Endometrium (tissue), 2 donors: Measurements from ENCODE around the gene ST8SIA1.
"Not testable (repeated sequence)": the region's sequence is repeated elsewhere in the genome, so short reads cannot be mapped to it uniquely, and the experiment has no call there.

Source experiments
- FAIRE-seq: peaks from 2 replicates; lab custom pipeline; 2012; peaks lifted over from hg19 to GRCh38; lab: Jason Lieb, UNC
- donor health status: control.
- donor health status: control.

Gene ST8SIA1, protein sequence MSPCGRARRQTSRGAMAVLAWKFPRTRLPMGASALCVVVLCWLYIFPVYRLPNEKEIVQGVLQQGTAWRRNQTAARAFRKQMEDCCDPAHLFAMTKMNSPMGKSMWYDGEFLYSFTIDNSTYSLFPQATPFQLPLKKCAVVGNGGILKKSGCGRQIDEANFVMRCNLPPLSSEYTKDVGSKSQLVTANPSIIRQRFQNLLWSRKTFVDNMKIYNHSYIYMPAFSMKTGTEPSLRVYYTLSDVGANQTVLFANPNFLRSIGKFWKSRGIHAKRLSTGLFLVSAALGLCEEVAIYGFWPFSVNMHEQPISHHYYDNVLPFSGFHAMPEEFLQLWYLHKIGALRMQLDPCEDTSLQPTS

DNA sequence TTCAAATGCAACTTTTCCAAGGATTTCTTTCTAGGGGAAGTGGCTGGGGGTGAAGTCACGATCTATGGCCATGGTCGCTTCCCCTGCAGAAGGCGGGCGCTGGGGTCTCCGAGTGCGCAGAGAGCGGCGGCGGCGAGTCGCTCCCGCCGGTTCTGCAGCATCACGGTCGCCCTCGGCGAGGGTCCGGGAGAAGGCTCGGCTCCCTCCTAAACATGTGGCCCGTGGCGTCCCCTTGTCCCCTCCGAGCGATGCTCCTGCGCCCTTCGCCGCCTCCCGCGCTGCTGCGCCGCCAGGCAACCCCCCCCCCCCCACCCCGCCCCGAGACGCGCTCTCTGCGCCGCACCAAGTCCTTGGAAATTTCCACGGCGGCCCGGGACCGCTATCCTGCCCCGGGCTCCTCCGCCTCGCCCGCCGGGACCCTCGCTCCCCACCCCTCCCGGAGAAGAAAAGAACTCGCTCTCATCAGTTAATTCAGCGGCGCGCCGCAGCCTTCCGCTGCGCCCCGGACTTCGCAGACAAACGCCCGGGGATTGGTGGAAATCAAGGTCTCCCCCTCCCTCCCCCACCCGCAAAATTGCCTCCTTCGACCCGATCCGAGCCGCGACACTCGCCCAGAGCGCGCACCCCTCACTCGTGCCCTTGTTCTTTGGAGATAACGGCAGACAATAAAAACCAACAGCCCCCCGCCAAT, at the start of gene ST8SIA1:
ST8SIA1 (minus strand) TSS at position 298 of the 691 bp plus-strand sequence. CDS start 475 bp downstream, outside the sequence.
- no peak for FAIRE-seq

DNA sequence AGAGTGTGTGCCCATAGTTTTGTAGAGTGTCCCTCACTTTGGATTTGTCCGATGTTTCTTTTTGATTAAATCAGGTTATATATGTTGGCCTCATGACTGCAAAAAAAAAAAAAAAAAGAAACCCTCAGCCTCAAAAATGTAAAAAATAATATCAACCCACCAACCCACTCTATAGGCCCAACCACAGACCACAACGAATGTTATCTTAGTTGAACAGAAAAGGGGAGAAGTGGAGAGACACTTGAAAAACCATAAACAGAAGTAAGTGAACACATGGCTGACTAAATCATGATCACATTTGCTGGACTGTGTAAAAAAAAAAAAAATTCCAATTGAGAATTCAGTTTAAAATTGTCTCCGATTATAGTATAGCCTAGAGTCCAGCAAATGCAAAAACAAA, 45.5 kb upstream of the ST8SIA1 start:
- no peak for FAIRE-seq

DNA sequence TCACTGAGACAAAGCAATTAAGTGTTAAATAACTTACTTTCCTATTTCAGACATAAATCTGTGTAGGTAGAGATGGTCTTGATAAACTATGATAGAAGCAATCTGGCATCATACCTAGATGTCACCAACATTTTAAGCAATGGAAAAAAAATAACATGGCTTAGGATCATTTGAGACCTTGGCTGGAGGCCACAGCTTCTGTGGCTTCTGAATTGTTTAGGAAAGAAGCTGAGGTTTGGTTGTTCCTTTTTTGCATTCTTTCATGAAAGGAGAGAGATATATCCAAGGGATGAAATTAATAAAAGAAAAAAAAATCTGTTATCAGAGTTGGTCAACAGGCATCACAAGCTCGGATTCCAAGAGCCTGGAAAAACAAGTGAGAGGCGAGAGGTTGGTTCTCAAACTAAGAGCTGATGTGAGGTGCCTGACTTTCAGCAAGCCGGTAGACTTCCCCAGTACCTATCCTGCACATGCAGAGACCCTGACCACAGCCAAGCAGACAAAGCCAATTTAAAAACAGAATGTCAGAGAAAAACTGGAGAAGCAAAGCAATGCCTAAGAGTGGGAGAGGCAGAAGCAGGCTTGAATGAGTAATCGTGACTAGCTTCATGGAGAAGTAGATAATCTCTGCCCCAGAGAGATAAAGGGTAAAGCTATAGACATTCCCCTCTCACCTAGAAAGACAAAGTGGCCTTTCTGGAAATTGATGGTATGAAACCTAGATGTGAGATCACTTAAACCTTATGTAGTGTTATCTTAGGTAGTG, 43.4 kb upstream of the ST8SIA1 start:
- no peak for FAIRE-seq

DNA sequence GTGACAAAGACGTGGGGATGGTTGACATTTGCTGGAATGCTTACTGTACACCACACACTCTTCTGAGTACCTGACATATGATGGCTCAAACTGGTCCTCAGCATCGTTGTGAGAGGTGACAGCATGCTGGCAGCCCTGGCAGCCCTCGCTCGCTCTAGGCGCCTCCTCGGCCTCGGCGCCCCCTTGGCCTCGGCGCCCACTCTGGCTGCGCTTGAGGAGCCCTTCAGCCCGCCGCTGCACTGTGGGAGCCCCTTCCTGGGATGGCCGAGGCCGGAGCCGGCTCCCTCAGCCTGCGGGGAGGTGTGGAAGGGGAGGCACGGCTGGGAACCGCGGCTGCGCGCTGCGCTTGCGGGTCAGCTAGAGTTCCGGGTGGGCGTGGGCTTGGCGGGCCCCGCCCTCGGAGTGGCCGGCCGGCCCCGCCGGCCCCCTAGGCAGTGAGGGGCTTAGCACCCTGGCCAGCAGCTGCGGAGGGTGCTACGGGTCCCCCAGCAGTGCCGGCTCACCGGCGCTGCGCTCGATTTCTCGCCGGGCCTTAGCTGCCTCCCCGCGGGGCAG, 42.2 kb upstream of the ST8SIA1 start:
- FAIRE-seq, result not testable (repeated sequence)

DNA sequence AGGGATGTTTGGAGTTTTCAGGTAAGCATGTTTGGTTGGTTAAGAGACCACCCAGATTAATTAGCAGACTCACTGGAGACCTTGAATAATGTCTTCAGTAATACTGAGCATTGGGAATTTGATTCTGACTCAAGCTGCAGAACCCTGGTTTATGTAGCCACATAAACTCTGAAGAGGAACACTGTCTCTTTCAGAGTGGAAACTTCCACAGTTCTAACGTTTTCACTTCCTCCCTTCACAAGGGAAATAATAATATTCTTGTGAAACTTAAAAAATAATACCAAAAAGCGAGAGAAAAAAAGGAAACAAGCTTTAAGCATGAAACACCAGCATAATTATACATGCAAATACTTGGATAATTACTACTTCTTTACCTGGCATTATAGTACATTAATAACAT, 40.0 kb upstream of the ST8SIA1 start:
- FAIRE-seq, result no peak

DNA sequence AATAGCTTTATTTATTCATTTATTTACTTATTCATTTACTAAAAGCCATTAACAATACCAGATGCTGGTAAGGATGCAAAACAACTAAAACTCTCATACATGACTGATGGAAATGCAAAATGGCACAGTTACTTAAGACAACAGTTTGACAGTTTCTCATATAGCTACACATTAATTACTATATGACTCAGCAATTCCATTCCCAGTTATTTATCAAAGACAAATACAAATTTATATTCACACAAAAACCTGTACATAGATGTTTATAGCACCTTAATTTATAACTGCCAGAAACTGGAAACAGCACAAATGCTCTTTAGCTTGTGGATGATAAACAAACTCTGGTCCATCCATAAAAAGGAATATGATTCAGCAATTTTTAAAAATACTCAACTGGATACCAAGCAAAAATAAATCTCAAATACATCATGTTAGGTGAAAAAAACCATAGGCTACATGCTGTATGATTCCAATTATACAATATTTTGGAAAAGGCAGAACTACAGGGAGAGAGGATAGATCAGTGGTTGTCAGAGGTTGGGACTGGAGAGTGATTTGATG, 37.9 kb upstream of the ST8SIA1 start:
- no peak for FAIRE-seq

DNA sequence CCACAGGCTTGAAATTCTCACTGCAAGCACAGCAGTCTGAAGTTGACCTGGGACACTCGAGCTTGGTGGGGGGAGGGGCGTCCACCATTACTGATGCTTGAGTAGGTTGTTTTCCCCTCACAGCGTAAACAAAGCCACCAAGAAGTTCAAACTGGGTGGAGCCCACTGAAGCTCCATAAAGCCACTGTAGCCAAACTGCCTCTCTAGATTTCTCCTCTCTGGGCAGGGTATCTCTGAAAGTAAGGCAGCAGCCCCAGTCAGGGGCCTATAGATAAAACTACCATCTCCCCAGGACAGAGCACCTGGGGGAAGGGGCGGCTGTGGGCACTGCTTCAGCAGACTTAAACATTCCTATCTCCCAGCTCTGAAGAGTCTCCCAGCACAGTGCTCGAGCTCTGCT, 31.7 kb upstream of the ST8SIA1 start:
- FAIRE-seq, result no peak

DNA sequence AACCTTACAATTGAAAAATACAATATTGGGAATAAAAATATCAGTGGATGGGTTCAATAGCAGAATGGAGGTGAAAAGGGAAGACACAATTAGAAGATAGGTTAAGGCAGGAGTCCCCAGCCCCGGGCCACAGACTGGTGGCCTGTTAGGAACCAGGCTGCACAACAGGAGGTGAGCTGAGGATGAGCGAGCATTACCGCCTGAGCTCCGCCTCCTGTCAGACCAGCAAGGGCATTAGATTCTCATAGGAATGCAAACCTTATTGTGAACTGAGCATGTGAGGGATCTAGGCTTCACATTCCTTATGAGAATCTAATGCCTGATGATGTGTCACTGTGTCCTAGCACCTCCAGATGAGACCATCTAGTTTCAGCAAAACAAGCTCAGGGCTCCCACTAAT, 27.3 kb upstream of the ST8SIA1 start:
- no peak for FAIRE-seq

DNA sequence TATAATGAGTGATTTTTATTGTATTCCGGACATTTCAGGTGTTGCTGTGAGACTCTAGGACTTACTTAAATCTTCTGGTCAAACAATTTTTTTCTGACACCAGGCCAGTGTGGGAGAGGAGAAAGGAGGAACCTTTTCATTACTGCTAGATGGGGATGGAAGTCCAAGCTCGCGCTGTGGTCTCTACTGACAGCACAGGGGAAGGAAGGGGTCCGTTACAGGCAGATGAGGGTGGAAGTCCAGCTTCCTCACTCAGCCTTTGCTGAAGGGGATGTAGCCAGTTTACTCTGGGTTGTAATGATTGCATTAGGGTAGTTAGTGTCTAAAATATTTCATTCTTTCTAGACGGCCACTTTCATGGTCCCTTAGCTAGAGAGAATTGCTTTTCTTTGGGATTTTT, 26.3 kb upstream of the ST8SIA1 start:
- no peak for FAIRE-seq

DNA sequence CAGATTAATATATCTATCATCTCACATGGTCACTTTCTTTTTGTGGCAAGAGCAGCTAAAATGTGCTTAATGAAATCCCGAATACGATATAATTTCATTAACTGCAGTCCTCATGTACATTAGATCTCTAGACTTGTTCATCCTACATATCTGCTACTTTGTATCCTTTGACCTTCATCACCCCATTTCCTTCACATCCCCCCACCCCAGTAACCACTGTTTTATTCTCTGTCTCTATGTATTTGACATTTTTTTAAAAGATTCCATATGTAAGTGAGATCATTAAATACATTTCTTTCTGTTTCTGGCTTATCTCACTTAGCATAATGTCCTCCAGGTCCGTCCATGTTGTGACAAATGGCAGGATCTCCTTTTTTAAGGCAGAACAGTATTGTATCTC, 23.0 kb upstream of the ST8SIA1 start:
- FAIRE-seq, result no peak

DNA sequence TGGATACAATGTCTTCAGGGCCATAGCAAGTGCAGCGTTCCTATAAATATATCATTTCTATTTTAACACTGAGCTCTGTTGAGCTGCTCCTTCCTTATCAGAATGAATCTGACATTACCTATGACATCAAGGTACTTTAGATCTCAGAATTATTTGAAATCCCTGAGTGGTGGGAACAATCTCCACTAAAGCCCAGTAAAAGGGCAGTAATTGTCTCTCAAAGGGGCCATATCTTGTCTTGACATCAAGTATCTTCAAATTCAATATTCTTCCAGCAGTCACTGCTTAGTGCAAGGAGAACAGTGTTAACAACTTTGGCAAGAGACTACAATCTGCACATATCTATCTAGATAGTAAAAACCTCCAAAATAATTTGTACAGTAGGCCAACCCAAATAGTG, 21.7 kb upstream of the ST8SIA1 start:
- FAIRE-seq, result no peak

DNA sequence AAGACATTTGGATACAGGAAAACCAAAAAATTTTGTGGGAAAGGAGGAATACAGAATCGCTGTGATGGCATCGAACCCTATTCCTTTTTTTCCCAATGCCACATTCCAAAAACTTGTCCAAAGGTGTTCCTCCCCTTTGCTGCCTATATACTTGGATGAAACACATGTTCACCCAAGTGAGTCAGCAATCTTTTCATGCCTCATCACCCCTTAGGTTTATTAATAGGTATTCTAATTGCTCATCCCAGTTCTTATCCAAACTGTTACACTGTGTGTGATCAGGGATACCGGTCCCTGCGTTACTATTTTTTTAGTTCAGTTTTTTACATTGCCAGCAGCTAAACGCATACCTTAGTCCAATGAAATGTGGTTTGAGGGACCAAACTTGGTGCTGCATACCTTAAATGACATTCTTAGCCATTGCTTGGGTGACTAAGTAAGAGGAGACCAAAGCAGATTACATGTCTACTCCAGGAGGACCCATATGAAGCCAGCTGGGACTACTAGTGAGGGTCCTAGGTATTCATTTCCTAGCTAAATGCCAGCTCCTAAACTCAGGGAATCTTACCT, 20.6 kb upstream of the ST8SIA1 start:
- no peak for FAIRE-seq

DNA sequence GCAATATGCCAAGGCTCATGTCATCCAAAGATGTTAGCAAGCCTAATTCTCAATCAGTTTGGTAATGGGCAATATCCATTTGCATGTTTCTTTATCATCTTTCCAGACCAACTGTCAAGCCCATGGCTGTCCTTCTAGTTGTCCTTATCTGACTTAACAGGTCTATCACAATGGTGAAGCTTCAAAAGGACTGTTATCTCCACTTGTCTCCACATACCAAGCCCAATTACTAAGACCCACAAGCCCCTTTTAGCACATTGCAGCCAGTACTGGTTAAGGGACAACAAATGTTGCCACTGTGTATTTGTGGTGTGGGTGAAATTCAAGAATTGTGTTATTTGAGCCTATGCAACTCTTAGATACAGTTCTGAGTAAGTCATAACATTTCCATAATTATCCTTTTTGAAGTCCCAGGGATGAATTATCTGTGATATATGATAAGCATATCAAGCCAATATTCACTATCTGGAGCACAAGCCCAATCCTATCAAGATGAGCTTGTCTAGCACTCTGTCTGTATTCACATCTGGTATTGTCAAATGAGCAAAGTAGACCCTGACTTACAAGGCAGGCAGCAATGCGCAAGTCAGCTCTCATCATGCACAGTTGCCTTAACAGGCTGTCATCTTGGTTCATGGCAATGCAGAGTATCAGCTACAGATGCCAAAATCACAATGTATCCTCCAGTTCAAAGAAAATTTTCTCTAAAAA, 19.3 kb upstream of the ST8SIA1 start:
- FAIRE-seq, result no peak

DNA sequence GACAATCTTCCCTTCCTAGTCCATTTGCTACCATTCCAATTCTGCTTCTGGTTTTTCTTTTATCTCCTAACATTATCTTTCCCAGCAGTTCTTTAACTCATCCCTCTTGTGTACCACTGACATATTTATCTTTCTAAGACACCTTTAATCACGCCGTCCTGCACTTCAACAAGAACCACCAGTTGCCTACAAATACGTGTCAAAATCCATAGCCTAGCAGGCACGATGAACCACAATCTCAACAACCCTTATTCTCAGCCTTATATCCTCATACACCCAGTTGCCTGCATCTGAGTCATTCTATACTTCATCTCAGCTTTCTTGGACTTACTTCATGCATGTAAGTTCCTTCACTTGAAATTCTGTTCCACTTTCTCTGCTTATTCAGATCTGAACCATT, 16.4 kb upstream of the ST8SIA1 start:
- no peak for FAIRE-seq

DNA sequence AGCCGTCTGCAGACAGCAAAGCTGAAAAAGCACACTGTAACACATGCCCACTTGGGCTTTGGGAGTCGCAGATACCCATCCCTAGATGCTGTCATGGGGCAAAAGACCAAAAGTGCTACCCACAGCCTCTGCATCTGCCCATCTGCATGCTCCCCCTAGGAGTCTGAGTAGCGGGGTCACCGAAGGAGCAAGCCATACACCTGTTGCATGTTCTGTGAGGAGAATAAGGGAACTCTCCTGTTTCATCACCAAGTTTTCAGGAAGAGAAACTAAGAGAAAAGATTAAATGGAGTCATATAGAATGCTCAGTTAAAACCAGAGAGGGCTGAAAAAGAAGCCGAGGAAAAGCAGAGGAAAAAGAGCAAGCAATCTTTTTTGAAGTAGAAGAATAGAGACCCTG, 13.7 kb upstream of the ST8SIA1 start:
- no peak for FAIRE-seq

DNA sequence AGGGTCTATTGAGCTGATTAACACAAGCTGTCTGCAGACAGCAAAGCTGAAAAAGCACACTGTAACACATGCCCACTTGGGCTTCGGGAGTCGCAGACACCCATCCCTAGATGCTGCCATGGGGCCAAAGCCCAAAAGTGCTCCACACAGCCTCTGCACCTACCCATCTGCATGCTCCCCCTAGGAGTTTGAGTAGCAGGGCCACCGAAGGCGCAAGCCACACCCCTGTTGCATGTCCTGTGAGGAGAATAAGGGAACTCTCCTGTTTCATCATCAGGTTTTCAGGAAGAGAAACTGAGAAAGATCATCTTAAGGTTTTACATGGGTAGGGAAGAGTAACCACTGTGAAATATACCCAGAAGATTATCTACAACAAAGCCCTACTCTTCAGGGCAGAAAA, 5.6 kb upstream of the ST8SIA1 start:
- no peak for FAIRE-seq

DNA sequence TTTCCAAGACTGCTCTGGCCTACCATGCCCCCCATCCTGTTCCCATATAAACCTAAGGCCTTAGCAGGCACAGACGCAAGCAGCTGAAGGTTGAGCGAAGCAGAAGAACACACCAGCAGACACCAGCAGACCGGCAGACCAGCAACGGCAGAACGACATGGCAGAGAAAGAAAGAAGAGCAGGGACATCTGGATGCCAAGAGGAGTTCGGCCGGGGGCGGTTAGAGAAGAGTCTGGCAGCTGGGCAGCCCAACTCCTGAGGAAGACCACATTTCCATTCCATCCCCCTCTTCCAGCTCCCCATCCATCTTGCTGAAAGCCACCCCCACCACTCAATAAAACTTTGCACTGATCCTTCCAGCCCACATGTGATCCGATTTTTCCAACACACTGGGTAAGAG, 5.2 kb upstream of the ST8SIA1 start:
- no peak for FAIRE-seq

DNA sequence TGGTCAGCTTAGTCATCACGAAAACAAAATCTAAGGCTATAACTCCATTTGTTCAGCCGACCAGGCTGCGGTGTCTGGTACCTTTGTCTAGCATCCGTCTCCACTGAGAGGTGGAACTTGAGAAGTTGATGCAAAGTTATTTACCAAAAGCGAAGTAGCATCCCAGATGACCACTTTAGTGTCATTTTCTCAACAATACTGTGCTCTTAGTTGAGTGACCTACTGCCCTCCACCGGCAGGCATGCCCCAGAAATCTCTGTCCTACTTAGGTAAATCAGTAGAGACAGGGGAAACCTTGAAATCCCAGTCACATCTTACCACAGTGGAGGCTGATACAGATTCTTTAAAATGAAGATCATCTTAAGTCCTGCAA, 1.3 kb upstream of the ST8SIA1 start:
- peak; percentile 33 for FAIRE-seq

DNA sequence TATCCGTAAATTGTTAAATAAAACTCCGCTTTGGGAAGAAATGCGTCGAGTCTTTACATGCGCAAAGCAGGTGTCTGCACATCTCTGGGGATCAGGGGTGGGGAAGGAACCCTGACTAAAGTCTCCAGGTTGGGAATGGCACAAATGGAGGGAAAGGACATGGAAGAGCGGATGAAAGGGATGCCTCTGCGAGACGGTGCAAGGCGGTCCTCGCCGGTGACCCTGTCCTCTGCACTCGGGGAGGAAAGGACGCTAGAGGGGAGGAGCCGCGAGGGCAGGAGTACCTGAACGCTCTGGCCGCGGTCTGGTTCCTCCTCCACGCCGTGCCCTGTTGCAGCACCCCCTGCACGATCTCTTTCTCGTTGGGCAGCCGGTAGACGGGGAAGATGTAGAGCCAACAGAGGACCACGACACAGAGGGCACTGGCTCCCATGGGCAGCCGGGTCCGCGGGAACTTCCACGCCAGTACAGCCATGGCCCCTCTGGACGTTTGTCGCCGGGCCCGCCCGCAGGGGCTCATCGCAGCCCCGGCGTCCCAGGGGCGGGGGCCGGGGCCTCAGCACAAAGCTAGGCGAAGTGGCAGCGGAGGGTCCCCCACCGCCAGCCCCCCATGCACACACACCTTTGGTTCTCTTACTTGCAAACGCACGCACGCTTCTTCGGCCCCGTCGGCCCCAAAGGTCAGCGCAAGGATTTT, 646 bp downstream of the ST8SIA1 start:
- no peak for FAIRE-seq

DNA sequence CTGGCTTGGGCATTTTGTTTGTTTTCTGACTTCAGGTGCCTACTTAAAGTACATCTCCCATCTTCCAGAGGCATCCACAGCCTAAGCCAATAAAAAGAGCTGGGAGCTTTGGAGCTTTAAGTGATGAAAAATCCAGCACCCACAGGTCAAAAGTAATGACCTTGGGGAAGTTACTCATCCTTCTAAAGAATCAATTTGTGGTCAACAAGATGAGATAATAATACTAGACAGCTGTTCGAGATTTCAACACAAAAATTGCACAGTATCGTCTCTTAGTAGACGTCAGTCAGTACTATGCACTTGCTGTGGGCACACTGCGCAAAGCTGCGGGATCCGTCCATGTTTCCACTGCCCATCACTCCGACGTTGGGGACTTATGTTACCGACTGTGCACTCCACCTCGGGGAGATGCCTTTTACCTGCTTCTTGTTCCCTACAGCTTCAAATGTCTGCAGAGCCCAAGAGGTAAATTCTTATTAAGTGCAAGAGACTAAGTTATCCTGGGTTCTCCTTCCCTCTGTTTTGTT, 1.3 kb downstream of the ST8SIA1 start:
- no peak for FAIRE-seq

DNA sequence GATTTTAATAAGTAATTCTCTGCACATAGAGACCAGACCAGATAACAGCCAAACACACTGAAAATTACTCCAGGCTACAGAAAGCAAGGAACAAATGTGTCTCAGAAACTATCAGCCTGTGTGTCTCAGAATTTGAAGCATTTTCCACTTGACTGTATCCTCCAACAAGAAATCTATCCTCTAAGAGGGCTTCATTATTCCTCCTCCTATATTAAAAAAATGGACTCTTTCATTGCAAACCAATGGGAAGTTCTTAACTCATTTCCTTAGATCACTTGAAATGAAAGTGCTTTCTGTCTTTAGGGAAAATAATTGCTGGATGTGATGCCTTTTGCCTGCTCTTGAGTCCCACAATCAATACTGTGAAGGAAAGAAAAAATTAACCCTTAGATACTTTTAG, 2.3 kb downstream of the ST8SIA1 start:
- no peak for FAIRE-seq
